A673 (cell line): ENCODE results near the gene SORCS1. TPM values are rescaled to one million over a fixed set of nuclear protein-coding genes. Genes with fewer than 3 reads are reported as not detected.

Experiments used
- BruUV-seq: library from RNA; stranded (reverse); fragments of 400-500 nt; replicated peaks from 2 replicates; lab custom pipeline; 2021; lab: Mats Ljungman, UMichigan
- CTCF ChIA-PET: fragments of 300-600 bp; sonication (Branson Sonifier 250); formaldehyde crosslinking; loops from one replicate; lab custom pipeline; 2022; ENCODE audit warnings: antibody characterized with exemption; lab: Charles Lee
- POLR2A ChIA-PET: fragments of 300-600 bp; sonication (Branson Sonifier 250); formaldehyde crosslinking; loops from one replicate; lab custom pipeline; 2022; ENCODE audit warnings: antibody characterized with exemption; ENCODE audit not compliant: low non-redundant PET; lab: Charles Lee
- DNase-seq: peaks from one replicate; pipeline ENCODE4 v3.0.0-alpha.2; 2015; ENCODE audit warnings: low spot score
- H3K27ac ChIP-seq: fragments of 200-600 bp; sonication (generic); 2 replicates; pipeline ENCODE4 v1.5.1; 2016; ENCODE audit warnings: mixed run types, low read depth, mild to moderate bottlenecking, mixed read lengths, antibody characterized with exemption, low read length; ENCODE audit not compliant: poor library complexity, severe bottlenecking
- H3K27me3 ChIP-seq: fragments of 200-600 bp; sonication (generic); replicated peaks from 2 replicates; pipeline ENCODE4 v1.6.1; 2017; ENCODE audit warnings: mixed run types, low read depth, mild to moderate bottlenecking, mixed read lengths, antibody characterized with exemption, low read length; ENCODE audit not compliant: insufficient read depth, poor library complexity
- H3K36me3 ChIP-seq: fragments of 200-600 bp; sonication (generic); 2 replicates; pipeline ENCODE4 v1.6.1; 2016; ENCODE audit warnings: mixed run types, mild to moderate bottlenecking, mixed read lengths, antibody characterized with exemption, low read length; ENCODE audit not compliant: insufficient read depth, poor library complexity, severe bottlenecking
- H3K4me1 ChIP-seq: fragments of 200-600 bp; sonication (generic); 2 replicates; pipeline ENCODE4 v1.6.1; 2017; ENCODE audit warnings: mixed run types, mild to moderate bottlenecking, mixed read lengths, antibody characterized with exemption, low read length; ENCODE audit not compliant: insufficient read depth, poor library complexity, severe bottlenecking
- H3K4me3 ChIP-seq: fragments of 200-600 bp; sonication (generic); 2 replicates; pipeline ENCODE4 v1.5.1; 2016; ENCODE audit warnings: low read depth, mixed run types, mild to moderate bottlenecking, mixed read lengths, low read length; ENCODE audit not compliant: poor library complexity, severe bottlenecking
- H3K9me3 ChIP-seq: fragments of 200-600 bp; sonication (generic); 2 replicates; pipeline ENCODE4 v1.6.1; 2016; ENCODE audit warnings: mixed run types, low read depth, mild to moderate bottlenecking, mixed read lengths, antibody characterized with exemption, low read length; ENCODE audit not compliant: poor library complexity, severe bottlenecking
- CTCF ChIP-seq: fragments of 300-800, 200-600 bp; sonication (generic); conservative IDR thresholded peaks from 2 replicates; pipeline ENCODE4 v1.5.1; 2017; ENCODE audit warnings: low read depth, mild to moderate bottlenecking, antibody characterized with exemption, low read length, moderate library complexity, mixed read lengths
- EZH2 ChIP-seq: fragments of 200-600 bp; sonication (generic); IDR thresholded peaks from 2 replicates; pipeline ENCODE4 v1.6.1; 2017; ENCODE audit warnings: borderline replicate concordance, low read depth, mild to moderate bottlenecking, mixed read lengths, antibody characterized with exemption, low read length; ENCODE audit not compliant: poor library complexity, severe bottlenecking
- intact Hi-C: fragments of 100-400 bp; cut with micrococcal nuclease; formaldehyde crosslinking; loops from one replicate; pipeline ENCODE4 v1.10.0; 2022; ENCODE audit not compliant: unreplicated experiment
- total RNA-seq: library from RNA; stranded (reverse); gene quantifications from 2 replicates; pipeline ENCODE4 v1.2.3, GENCODE V29; 2021

Gene SORCS1
- total RNA-seq, 1 experiment from 2014 or later, result 0.34 TPM

- Histone ChIP-seq H3K4me3 (no peak overlapping the region), H3K27me3 (no peaks in the 10 kb centered on the region), H3K27ac (no peak overlapping the region), H3K4me1 (peaks cover 17% of the 10 kb centered on the region), H3K9me3 (no peaks in the 10 kb centered on the region), H3K36me3 (no peaks in the 10 kb centered on the region)
- ChIA-PET POLR2A (no interaction called here), CTCF (no interaction called here)
- BruUV-seq, result no TSS peak
- no peak for TF ChIP-seq EZH2
- no peak for TF ChIP-seq CTCF
- no peak for DNase-seq
- intact Hi-C loops, result no loop called here
Measured at GRCh38 chr10:106615081-106615480, 549.4 kb downstream of the SORCS1 start.

GRCh38 chr10:106614293-106614692 lies 550.2 kb downstream of the SORCS1 start:
- ChIA-PET CTCF (no interaction called here), POLR2A (no interaction called here)
- intact Hi-C loops, result no loop called here
- Histone ChIP-seq H3K4me1 (peaks cover 14% of the 10 kb centered on the region), H3K4me3 (no peak overlapping the region), H3K27me3 (no peaks in the 10 kb centered on the region), H3K36me3 (no peaks in the 10 kb centered on the region), H3K9me3 (no peaks in the 10 kb centered on the region), H3K27ac (no peak overlapping the region)
- no TSS peak for BruUV-seq
- TF ChIP-seq EZH2, result no peak
- no peak for TF ChIP-seq CTCF
- no peak for DNase-seq

- Histone ChIP-seq H3K9me3 (no peaks in the 10 kb centered on the region), H3K27me3 (no peaks in the 10 kb centered on the region), H3K27ac (no peak overlapping the region), H3K4me1 (no peaks in the 10 kb centered on the region), H3K4me3 (no peak overlapping the region), H3K36me3 (no peaks in the 10 kb centered on the region)
- no TSS peak for BruUV-seq
- DNase-seq, result no peak
- TF ChIP-seq CTCF (no peak), EZH2 (no peak)
- ChIA-PET POLR2A (no interaction called here), CTCF (no interaction called here)
- intact Hi-C loops, result no loop called here
Measured at GRCh38 chr10:106612381-106612780, 552.1 kb downstream of the SORCS1 start.
